ENCODE data around the gene EBF3.

Gene EBF3

DNA sequence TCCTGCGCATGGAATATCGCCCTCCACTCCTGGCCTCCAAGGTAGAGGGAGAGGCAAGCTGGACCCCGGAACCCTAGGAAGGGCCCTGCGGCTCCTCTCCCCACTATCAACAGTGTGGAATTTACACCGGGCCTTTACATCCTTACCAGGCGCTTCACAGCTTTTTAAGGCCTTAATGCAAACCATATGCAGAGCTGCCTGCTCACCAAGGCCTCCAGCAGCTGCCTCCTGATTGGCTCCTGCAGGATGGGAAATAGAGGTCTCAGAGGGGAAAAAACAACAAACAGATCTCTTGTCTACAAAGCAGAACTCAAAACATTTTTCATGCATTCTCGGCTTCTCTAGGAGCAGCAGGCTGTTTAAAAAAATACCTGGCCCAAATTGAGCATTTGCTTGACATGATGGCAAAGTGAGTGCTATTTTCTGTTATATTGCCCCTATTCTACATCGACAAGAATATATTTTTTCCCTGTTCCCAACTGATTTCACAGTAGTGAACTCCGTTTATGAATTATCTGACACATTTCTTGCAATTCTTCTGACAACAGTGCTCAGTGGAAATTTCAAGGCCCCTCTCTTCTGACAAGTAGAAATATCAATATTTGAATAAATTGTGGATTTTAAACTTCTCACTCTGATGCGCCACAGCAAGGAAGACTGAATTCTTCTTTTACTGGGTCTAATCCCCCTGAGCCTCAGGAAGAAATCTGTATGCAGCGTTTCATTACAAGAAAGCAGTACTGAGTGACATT is 51.7 kb downstream of the EBF3 start:
- no peak for DNase-seq (ENCODE audit: low read depth)

DNA sequence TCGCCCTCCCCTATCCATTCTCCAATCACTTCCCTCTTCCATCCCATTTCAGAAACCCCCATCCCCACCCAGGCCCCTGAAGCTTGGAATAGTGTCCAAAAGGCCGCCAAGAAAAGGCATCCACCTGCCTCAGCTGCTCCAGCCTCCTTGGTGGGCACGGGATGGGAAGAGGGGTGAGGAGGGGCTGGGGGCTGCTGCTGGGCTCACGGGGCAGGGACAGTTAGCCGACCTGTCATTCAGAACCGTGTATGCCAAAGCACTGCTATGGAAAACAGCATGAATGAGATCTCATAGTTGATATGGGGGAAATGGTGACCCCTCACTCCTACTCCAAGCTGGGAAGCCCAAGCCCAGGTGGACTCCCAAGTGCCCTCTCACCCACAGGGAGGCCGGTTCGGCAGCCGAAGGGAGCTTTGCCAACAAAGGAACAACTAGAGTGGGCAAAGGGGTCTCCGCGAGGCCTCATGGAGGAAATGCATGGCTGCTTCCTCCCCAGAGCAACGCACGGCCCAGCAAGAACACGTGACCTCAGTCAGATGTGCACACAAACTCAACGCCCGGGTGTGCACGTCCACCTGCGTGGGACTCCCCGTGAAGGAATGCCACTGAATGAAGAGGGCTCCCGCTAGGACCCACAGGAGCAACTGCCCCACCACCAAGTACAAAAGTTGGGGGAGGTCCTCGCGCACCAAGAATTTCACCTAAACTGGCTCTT is 52.5 kb downstream of the EBF3 start:
- no peak for DNase-seq (ENCODE audit: low read depth)

- no peak for DNase-seq (ENCODE audit: low read depth)
Measured at GRCh38 chr10:129910861-129911260, 53.2 kb downstream of the EBF3 start.

DNA sequence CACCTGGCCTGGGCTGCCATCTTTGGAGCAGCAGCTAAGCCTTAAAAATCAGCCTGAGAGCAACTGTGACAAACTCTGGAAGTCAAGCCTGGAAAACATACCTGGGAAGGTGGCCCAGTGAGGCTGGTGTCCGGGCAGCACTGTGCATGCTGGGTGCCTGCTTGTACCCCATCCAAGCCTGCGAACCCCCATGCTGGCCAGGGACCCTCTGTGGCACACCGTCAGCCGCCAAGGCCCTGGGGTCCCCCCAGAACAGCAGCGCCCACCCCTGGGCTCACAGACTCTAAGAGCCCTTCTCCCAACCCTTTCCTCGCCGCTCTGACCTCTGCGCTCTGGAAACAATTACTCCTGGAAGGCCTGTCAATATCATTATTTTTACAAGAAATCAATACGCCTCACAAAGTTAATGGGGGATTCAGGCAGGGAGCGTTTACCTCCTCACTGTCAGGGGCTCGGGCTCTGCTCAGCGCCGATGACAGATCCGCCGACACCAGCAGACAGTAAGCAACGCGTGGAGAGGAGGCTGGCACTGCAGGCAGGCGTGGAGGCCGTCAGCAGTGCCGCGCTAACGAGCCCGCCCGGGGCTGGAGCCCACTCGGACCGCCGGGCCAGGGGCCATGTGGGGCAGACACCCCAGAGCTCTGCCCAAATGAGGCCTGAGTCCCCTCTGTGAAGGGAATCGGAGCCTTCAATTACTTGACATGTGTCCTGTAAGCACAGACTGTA is 54.4 kb downstream of the EBF3 start:
- no peak for DNase-seq (ENCODE audit: low read depth)

DNA sequence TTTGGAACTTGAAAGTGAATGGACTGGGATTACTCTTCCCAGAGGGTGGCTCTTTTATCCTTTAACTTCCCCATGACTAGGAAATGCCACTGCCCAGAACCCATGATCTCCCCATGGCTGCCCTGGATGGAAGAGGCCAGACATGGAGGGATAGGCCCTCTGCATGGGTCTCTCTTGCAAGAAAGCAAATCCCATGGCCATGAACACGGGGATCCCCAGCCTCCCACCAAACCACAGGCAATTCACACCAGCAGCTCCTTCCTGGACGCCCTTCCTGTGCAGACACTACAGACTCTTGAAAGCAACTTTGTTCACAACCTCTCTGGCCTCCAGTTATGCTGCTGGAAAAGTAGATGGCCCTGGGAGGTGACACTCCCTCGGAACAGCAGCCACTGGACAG is 55.0 kb downstream of the EBF3 start:
- no peak for DNase-seq (ENCODE audit: low read depth)

GRCh38 chr10:129908406-129908805 is 55.7 kb downstream of the EBF3 start:
- no peak for DNase-seq (ENCODE audit: low read depth)

- DNase-seq (ENCODE audit: low read depth) = no peak
Measured at GRCh38 chr10:129905553-129905952, 58.5 kb downstream of the EBF3 start.

DNA sequence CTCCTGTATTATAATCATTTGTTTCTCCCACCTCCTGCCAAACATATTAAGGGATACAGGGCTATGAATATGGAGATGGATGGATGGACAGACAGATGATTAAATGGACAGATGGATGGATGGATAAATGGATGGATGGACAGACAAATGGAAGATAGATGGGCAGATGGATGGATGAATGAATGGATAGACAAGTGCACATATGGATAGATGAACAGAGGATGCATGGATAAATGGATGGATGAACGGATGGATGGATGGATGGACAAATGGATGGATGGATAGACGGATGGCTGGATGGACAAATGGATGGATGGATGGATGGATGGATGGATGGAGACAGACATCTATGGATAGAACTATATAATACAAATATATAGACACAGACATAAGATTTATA is 59.8 kb downstream of the EBF3 start:
- no peak for DNase-seq (ENCODE audit: low read depth)

GRCh38 chr10:129901389-129902006 is 62.6 kb downstream of the EBF3 start:
- DNase-seq (ENCODE audit: low read depth) = no peak

DNA sequence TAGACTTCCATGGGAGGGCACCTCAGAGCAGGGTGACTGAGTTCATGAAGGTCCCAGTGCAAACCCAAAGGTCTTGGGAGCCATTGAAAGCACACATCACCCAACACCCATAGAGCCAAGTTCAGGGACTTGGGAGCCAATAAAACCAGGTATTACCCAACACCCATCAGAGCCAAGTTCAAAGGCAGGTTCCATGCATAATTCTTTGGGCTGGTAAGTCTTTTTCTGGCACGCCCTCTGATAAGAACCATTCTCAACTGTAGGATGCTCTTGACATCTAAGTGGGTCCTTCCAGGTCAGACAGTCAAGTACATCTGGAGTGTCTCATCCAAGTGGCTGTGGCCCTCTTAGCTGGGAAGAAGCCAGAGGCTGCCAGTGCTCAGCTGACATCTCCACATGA is 63.2 kb downstream of the EBF3 start:
- DNase-seq (ENCODE audit: low read depth) = no peak

- no peak for DNase-seq (ENCODE audit: low read depth)
Measured at GRCh38 chr10:129899276-129900130, 64.6 kb downstream of the EBF3 start.

DNA sequence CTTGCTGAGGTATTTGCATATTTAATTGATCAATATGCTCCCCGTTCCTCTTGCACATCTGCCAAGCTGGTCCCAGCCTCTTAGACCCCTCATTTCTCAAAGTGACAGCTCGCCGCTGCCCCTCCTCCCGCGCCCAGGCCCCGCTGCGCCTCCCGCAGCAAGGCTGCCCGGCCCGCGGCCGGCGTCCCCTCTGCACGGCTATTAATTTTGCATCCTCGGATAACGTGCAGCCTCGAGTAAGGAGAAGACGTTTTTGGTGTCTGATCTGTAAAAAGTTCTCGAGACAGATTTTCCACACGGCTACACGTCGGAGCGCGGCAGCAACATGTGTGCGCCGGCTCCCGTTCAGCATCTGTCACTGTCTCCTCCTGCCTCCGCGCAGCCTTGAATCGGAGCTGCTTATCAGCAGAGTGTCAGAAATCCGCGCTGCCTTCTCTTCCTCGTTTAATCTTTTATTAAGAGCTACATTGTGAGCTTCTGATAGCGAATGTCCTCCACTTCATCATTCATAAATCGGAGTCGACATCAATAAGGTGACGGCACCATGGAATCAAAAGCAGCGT is 65.3 kb downstream of the EBF3 start:
- no peak for DNase-seq (ENCODE audit: low read depth)

- DNase-seq (ENCODE audit: low read depth) = no peak
Measured at GRCh38 chr10:129897871-129898626, 66.0 kb downstream of the EBF3 start.

- DNase-seq (ENCODE audit: low read depth) = no peak
Measured at GRCh38 chr10:129896860-129897200, 67.2 kb downstream of the EBF3 start.

DNA sequence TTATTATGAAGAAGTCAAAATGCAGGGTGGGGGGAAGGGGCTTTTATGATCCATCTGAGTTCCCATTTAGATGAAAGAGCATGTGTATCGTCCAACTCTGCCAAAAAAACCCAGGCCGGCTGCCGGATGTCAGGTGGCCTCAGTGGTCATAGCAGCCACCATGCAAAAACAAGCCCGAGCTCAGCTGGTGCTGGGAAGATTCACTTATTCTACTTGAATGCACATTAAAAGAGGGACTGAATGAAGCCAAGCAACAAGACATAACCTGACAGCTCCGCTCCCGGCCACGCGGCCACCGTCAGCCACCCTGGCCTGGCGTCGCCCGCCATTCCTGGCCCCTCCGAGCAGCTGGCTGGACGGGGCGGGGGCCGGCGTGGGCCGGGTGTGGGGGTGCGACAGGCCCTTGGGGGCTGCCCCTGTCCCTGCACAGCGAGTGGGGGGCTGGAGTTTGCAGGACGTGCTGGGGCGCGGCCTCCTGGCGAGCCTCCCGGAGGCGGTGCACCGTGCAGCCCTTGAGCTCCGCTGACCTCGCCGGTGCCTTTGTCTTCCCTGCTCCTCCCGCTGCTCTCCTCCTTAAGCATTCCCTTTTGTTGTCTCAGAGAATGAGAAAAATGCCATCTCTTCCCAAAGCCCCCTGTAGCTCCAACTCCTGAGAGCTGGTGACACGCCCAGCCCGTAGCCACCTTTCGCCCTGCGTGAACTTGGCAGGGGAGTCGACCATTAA is 67.8 kb downstream of the EBF3 start:
- DNase-seq (ENCODE audit: low read depth) = no peak

DNA sequence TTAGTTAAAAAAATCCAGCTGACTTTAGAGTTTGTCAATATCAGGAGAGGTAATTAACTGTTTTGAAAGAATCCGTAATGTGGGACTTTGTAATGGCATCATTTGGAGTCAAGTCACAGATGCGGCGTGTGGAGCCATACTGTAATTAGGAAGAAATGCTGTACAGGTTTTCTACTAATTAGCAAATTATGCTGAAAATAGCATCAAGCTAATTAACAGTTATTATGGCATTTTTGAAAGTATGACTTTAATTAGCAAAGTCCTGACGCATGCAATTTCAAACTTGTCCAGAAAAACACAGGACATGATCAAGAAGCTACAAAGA is 68.3 kb downstream of the EBF3 start:
- DNase-seq (ENCODE audit: low read depth) = no peak

GRCh38 chr10:129894698-129895097 is 69.4 kb downstream of the EBF3 start:
- DNase-seq (ENCODE audit: low read depth) = no peak

GRCh38 chr10:129893104-129894089 is 70.7 kb downstream of the EBF3 start:
- DNase-seq (ENCODE audit: low read depth) = no peak

DNA sequence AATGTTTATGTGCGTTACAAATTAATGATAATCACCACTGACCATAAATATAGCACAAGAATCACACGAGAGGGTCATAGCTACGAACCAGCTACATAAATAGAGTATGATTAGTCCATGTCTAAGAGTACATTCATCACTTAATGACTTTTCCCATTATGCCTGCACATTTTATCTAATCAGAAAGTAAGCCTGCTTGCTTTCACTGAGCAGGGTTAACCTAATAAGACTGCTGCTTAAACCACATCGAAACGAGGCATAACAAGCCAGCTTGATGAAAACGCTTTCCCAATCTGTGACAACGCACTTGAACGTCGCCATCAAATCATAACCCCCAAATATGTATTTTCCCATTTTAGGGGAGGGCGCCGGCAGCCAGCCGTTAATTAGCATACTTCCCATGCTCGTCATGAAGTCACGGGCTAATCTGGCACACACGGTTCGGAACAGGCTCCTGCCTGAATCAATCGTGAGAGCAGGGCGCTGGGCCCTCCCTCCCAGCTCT is 71.5 kb downstream of the EBF3 start:
- no peak for DNase-seq (ENCODE audit: low read depth)

Measured in GM04504 (cell line).